SKM-1 (cell line): ENCODE data around the gene RASA2.
A peak's percentile ranks its signal among the peaks of the same experiment; 100 is the strongest.

Experiments
- DNase-seq: peaks from one replicate; lab custom pipeline; 2025; ENCODE audit not compliant: unreplicated experiment; lab: John Stamatoyannopoulos, UW

Gene RASA2, protein sequence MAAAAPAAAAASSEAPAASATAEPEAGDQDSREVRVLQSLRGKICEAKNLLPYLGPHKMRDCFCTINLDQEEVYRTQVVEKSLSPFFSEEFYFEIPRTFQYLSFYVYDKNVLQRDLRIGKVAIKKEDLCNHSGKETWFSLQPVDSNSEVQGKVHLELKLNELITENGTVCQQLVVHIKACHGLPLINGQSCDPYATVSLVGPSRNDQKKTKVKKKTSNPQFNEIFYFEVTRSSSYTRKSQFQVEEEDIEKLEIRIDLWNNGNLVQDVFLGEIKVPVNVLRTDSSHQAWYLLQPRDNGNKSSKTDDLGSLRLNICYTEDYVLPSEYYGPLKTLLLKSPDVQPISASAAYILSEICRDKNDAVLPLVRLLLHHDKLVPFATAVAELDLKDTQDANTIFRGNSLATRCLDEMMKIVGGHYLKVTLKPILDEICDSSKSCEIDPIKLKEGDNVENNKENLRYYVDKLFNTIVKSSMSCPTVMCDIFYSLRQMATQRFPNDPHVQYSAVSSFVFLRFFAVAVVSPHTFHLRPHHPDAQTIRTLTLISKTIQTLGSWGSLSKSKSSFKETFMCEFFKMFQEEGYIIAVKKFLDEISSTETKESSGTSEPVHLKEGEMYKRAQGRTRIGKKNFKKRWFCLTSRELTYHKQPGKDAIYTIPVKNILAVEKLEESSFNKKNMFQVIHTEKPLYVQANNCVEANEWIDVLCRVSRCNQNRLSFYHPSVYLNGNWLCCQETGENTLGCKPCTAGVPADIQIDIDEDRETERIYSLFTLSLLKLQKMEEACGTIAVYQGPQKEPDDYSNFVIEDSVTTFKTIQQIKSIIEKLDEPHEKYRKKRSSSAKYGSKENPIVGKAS

GRCh38 chr3:141486746-141487520, at the start of gene RASA2:
Gene RASA2 (plus strand): TSS chr3:141487027. CDS start chr3:141487084, 57 bp downstream.
- peak; percentile 54 for DNase-seq

DNA sequence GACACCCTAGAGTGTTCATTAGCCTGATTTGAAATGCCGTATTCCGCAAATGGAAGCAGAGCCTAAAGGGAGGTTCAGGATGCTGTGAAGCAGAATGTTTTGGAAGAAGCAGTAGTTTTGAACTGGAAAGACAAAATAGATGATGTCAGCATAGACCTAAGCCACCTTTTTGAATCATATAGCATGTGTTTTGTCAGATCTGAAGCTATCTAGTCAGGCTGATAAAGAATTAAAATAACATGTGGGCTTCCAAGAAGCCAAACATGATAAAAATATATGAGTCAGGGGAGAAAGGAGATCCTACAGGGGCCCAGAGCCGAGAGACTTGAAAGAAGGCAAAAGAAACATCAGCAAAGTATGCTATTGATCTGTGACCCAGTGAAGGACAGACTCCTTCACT, 47.2 kb upstream of the RASA2 start:
- no peak for DNase-seq

DNA sequence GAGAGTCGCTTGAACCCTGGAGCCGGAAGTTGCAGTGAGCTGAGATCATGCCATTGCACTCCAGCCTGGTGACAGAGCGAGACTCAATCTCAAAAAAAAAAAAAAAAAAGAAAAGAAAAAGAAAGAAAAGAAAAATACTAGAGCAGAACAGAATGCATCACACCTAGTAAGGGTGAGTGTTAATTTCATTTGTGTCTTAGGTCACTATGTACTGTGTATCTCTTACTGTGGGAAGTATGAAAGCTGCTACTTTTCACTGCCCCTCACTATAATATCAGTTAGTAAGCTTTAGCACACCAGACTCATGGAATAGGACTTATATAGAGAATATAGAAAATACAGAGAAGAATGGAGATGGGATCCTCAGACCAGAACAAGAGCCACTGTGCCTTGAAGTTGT, 45.9 kb upstream of the RASA2 start:
- DNase-seq: no peak

GRCh38 chr3:141441381-141442364, 45.2 kb upstream of the RASA2 start:
- DNase-seq: peak; percentile 88

- DNase-seq: no peak
Measured at GRCh38 chr3:141442446-141442845, 44.4 kb upstream of the RASA2 start.

GRCh38 chr3:141442914-141443313, 43.9 kb upstream of the RASA2 start:
- no peak for DNase-seq

- DNase-seq: no peak
Measured at GRCh38 chr3:141444586-141445285, 42.1 kb upstream of the RASA2 start.

GRCh38 chr3:141445990-141446389, 40.8 kb upstream of the RASA2 start:
- DNase-seq: no peak

DNA sequence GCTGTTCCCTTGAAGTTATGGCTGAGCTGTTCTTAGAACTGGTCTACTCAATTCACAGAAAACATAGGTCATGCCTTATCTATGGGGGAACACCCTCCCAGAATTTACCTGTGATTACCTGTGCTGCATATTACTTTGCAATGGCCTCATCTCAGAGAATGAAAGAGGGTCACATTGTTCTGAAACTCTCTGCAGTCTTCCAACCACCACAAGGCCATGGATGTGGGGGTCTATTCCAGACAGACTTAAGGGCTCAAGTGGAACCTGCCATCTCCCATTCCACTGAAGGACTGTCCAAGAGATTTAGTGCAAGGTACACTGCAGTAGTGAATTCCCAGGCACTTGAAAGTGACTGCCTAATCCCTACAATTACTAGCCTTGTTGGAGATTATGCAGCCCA, 40.1 kb upstream of the RASA2 start:
- no peak for DNase-seq

DNA sequence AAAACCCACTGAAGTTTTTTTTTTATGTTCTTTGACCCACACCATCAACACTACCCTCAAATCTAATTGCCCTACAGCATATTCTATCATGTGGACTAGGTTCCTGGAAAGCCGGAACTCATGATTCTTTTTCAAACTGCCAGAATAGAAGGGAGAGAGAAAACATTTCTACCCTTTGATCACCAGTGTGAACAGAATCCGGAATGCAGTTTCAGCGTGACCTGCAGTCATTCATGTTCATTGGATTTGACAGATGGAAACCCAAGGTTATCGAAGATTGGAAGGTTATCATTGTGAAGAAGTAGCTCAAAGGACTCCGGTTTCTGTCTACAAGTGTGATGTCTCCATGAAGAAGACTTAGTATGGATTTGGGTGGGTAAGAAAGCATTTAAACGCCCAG, 39.4 kb upstream of the RASA2 start:
- no peak for DNase-seq

GRCh38 chr3:141448606-141449220, 38.1 kb upstream of the RASA2 start:
- DNase-seq: no peak

DNA sequence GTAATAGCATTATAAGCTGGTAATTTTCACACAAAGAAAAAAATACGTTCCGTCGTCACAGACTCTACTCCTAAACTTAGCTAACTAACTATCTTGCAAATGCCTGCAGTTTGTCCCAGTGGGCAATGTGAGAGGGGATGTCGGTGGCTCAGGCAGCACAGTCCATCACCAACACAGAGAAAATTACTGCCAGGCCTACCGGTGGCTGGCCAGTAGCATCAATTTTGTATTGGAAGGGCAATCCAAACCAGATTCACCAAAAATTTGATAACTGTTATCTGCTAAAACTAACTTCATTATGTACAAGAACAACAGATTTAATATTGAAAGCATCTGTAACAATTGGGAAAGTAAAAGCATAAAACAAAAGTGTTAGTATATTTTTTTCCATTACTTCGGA, 37.4 kb upstream of the RASA2 start:
- no peak for DNase-seq

DNA sequence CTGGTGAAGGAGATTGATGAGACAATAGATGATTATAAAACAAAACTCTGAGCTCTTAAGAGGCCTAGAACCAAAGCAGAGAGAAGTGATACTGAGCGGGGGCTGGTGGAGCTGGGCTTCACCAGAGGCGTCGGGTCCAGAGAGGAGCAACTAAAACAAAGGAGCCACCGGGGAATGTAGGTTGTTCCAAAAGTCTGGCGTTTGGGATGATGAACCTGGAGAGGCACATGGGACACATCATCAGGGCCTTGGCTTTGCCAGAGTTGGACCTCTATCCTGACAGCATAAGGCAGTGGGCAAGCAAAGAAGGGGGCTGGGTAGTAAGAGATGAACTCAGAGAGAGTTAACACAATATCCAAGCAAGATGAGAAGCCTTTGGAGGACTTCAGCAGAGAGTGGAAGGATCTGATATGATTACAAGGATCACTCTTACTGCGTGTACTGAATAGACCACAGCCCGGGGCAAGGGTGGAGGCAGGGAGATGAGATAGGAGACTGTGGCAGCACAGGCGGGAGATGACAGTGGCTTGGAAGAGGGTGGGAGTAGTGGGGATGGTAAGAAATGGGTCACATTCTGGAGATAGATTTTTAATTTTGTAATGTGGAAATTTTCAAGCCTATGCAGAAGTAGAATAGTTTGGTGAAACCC, 36.0 kb upstream of the RASA2 start:
- no peak for DNase-seq

DNA sequence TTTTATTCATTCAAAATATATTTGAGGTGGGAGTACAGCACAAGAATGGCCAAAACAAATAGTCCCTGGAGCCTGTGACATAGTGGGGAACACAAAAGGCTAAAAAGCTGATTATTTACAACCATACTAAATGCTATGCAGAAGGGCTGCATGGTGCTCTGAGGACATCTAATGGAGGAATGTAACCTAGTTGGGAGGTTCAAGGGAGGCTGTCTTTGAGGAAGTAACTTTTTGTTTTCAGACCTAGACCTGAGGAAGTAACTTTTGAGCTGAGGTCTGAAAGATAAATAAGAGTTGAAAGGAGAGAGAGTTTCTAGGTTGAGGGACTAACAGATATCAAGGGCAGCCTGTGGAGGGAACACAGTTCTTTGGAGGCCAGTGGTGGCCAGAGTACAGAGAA, 34.8 kb upstream of the RASA2 start:
- peak; percentile 92 for DNase-seq

DNA sequence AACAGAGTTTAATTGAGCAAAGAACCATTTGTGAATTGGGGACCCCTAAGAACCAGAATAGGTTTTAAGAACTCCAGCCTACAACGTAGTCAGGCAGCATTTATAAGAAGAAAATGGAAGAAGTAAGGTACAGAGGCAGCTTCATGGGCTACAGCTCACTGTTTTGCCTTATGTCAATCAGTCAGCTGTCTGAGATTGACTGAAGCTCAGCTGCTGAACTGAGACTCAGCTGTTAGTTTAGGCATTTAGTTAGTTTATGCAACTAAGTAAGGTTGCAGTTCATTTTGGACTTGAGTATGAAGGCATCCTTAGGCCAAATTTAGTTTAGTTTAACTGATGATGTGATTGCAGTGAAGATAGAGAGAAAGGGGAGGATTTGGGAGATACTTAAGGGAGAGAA, 34.1 kb upstream of the RASA2 start:
- DNase-seq: no peak

DNA sequence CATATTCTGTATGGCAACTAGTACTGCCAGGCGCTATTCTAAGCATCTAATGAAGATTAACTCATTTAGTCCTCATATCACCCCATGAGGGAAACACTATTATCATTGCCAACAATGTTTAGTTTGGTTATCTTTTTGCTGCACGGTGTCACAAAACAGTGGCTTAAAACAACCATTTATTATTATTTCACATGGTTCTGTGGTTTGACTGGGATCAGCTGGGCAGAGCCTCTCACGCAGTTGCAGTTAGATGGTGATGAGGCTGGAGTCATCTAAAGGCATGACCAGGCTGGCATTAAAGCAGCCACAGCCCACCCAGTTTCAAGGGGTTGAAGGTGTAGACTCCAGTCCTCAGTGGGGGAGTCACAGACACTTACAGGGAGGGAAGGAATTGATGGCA, 32.8 kb upstream of the RASA2 start:
- no peak for DNase-seq

- peak; percentile 82 for DNase-seq
Measured at GRCh38 chr3:141454906-141455602, 31.8 kb upstream of the RASA2 start.
